HG02798 (cell line): Measurements from ENCODE around the gene TAOK3.

Source experiments
- ATAC-seq: cut with Tn5 transposase; IDR thresholded peaks from one replicate; pipeline ENCODE4 v1.9.1; 2021; ENCODE audit warnings: mild to moderate bottlenecking; ENCODE audit not compliant: unreplicated experiment, poor library complexity

TAOK3 gene

GRCh38 chr12:118107011-118107410 lies 265.7 kb downstream of the TAOK3 start:
- no peak for ATAC-seq

GRCh38 chr12:118103601-118104382 lies 268.9 kb downstream of the TAOK3 start, which contains the start of gene VSIG10:
Gene VSIG10 (minus strand): TSS chr12:118104011. CDS start chr12:118103671, 340 bp downstream.
- ATAC-seq = peak; percentile 46

GRCh38 chr12:118103201-118103600 lies 269.5 kb downstream of the TAOK3 start:
- ATAC-seq = no peak

GRCh38 chr12:118102609-118103008 lies 270.1 kb downstream of the TAOK3 start:
- no peak for ATAC-seq

GRCh38 chr12:118102070-118102469 lies 270.6 kb downstream of the TAOK3 start:
- ATAC-seq = no peak

GRCh38 chr12:118101051-118101450 lies 271.7 kb downstream of the TAOK3 start:
- no peak for ATAC-seq
